Caco-2 (cell line): ENCODE measurements around the gene CNTD1. TPM values are rescaled to one million over a fixed set of nuclear protein-coding genes. Genes with fewer than 3 reads are reported as not detected.

Experiments used
- BruUV-seq: library from RNA; stranded (reverse); fragments of 400-500 nt; replicated peaks from 2 replicates; lab custom pipeline; 2021; lab: Mats Ljungman, UMichigan
- CTCF ChIA-PET: fragments of 300-600 bp; sonication (Branson Sonifier 250); formaldehyde crosslinking; loops from one replicate; lab custom pipeline; 2022; ENCODE audit warnings: antibody characterized with exemption; lab: Charles Lee
- POLR2A ChIA-PET: fragments of 300-600 bp; sonication (Branson Sonifier 250); formaldehyde crosslinking; loops from one replicate; lab custom pipeline; 2022; ENCODE audit warnings: antibody characterized with exemption; lab: Charles Lee
- DNase-seq, 2 experiments: peaks; one replicate each; pipeline versions ENCODE4 v3.0.0 to v3.0.0-alpha.2; 2020 to 2022
- H3K27me3 ChIP-seq: replicated peaks from 2 replicates; pipeline ENCODE4 v1.6.0; 2011; ENCODE audit warnings: low read length; ENCODE audit not compliant: control insufficient read depth, insufficient read depth
- H3K36me3 ChIP-seq: 2 replicates; pipeline ENCODE4 v1.5.1; 2011; ENCODE audit warnings: low read length; ENCODE audit not compliant: control insufficient read depth, insufficient read depth
- H3K4me1 ChIP-seq: fragments of 250-450 bp; sonication (Bioruptor Pico); 2 replicates; pipeline ENCODE4 v1.5.1; 2020; ENCODE audit warnings: mild to moderate bottlenecking
- H3K4me3 ChIP-seq: 2 replicates; pipeline ENCODE4 v1.5.1; 2011; ENCODE audit warnings: low read depth, mild to moderate bottlenecking, control low read depth, low read length
- H3K9me3 ChIP-seq: fragments of 250-450 bp; sonication (Bioruptor Pico); 2 replicates; pipeline ENCODE4 v1.5.1; 2020; ENCODE audit warnings: mild to moderate bottlenecking, moderate library complexity
- H3K27ac Mint-ChIP-seq: one replicate; pipeline ENCODE4 v1.8.0; 2022; ENCODE audit warnings: mixed read lengths; ENCODE audit not compliant: unreplicated experiment
- H3K27me3 Mint-ChIP-seq: one replicate; pipeline ENCODE4 v1.8.0; 2022; ENCODE audit warnings: mixed read lengths; ENCODE audit not compliant: insufficient read depth, unreplicated experiment
- H3K36me3 Mint-ChIP-seq: one replicate; pipeline ENCODE4 v1.8.0; 2022; ENCODE audit warnings: mild to moderate bottlenecking, mixed read lengths; ENCODE audit not compliant: insufficient read depth, unreplicated experiment
- H3K4me1 Mint-ChIP-seq: one replicate; pipeline ENCODE4 v1.8.0; 2022; ENCODE audit warnings: low read depth, mixed read lengths; ENCODE audit not compliant: unreplicated experiment
- H3K4me3 Mint-ChIP-seq: one replicate; pipeline ENCODE4 v1.8.0; 2022; ENCODE audit warnings: mild to moderate bottlenecking, moderate library complexity, mixed read lengths; ENCODE audit not compliant: unreplicated experiment
- H3K9me3 Mint-ChIP-seq: one replicate; pipeline ENCODE4 v1.8.0; 2022; ENCODE audit warnings: mixed read lengths; ENCODE audit not compliant: unreplicated experiment
- intact Hi-C: fragments of 100-400 bp; cut with micrococcal nuclease; formaldehyde crosslinking; loops from one replicate; pipeline ENCODE4 v1.10.0; 2022; ENCODE audit not compliant: unreplicated experiment
- total RNA-seq: library from RNA; stranded (reverse); gene quantifications from 2 replicates; pipeline ENCODE4 v1.2.3, GENCODE V29; 2022
- TF ChIP-seq, protein P1 (sequence below), 2 experiments: fragments of 200-600 bp in 1 of 2; IDR thresholded peaks; 1 replicate in 1 of 2; 2 replicates in 1 of 2; pipeline versions ENCODE4 v1.5.1 to v1.8.0; 2011 to 2022; ENCODE audit warnings: antibody characterized with exemption in 1 of 2, control low read depth in 1 of 2, inconsistent platforms in 1 of 2, low read depth in 1 of 2, low read length in 1 of 2, mild to moderate bottlenecking in 1 of 2, moderate library complexity in 1 of 2; ENCODE audit not compliant: insufficient read depth in 1 of 2, severe bottlenecking in 1 of 2, unreplicated experiment in 1 of 2

The CNTD1 gene
- total RNA-seq, 1 experiment from 2014 or later: 1.7 TPM

DNA sequence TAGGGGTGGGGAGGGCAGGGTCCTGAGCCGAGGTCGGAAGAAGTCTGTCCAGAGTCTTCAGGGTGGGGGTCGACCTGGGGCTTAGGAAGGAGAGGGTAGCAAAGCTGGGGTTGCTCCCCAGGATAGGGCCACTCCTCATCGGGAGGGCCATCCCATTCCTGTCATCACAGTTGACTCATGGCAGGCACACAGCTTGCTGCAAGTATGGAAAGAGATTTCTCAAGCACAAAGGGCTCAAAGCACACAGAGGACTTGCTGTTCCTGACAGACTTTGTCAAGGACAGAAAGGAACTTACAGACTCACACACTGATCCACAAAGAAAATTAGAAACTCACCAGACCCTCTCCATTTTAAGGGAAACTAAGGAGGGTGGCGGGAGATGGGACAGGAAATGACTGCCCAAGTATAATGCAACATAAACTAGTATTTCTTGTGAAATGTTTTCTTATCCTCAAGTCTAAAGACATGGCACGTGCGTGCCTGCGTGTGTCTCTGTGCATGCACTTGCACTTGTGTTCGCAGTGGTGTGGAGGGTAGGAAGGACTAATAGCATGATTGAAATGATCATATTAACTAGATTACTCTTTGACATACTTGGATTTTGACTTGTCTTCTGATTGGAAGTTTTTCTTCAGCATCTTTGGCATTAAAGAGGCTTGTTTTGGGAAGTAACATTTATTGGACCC lies 48.1 kb downstream of the CNTD1 start:
- no peak overlapping the region for H3K4me3 Mint-ChIP-seq
- no peak overlapping the region for H3K4me3 ChIP-seq
- no TSS peak for BruUV-seq
- no peaks in the 10 kb centered on the region for H3K4me1 Mint-ChIP-seq
- H3K9me3 Mint-ChIP-seq: no peaks in the 10 kb centered on the region
- peak overlapping the region; percentile 25 for H3K27ac Mint-ChIP-seq
- H3K27me3 ChIP-seq: no peaks in the 10 kb centered on the region
- peaks cover 4% of the 10 kb centered on the region for H3K36me3 ChIP-seq
- CTCF ChIA-PET: interaction anchor here (0.9 to 2.7 kb wide), 3 partner anchors 23 to 151 kb away, joined by 3 to 10 read pairs (median 9); partner anchors contain the start of genes BECN1 and RPL27
- H3K36me3 Mint-ChIP-seq: peaks cover 42% of the 10 kb centered on the region
- H3K4me1 ChIP-seq: no peaks in the 10 kb centered on the region
- H3K27me3 Mint-ChIP-seq: no peaks in the 10 kb centered on the region
- POLR2A ChIA-PET: no interaction called here
- TF ChIP-seq, protein P1, sequence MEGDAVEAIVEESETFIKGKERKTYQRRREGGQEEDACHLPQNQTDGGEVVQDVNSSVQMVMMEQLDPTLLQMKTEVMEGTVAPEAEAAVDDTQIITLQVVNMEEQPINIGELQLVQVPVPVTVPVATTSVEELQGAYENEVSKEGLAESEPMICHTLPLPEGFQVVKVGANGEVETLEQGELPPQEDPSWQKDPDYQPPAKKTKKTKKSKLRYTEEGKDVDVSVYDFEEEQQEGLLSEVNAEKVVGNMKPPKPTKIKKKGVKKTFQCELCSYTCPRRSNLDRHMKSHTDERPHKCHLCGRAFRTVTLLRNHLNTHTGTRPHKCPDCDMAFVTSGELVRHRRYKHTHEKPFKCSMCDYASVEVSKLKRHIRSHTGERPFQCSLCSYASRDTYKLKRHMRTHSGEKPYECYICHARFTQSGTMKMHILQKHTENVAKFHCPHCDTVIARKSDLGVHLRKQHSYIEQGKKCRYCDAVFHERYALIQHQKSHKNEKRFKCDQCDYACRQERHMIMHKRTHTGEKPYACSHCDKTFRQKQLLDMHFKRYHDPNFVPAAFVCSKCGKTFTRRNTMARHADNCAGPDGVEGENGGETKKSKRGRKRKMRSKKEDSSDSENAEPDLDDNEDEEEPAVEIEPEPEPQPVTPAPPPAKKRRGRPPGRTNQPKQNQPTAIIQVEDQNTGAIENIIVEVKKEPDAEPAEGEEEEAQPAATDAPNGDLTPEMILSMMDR (IDR thresholded peaks at IDR 0.05; ENCODE audit: insufficient read depth in 1 of 2, low read depth in 1 of 2, low read length in 1 of 2, severe bottlenecking in 1 of 2, unreplicated experiment in 1 of 2): no peak
- no peak for DNase-seq
- intact Hi-C loops: no loop called here
- no peaks in the 10 kb centered on the region for H3K9me3 ChIP-seq

- H3K4me3 ChIP-seq: no peak overlapping the region
- H3K36me3 ChIP-seq: peaks cover 4% of the 10 kb centered on the region
- H3K27me3 Mint-ChIP-seq: no peaks in the 10 kb centered on the region
- H3K9me3 Mint-ChIP-seq: no peaks in the 10 kb centered on the region
- no peaks in the 10 kb centered on the region for H3K4me1 Mint-ChIP-seq
- intact Hi-C loops: loop anchor here (1.0 kb wide), 1 partner anchor 39 kb away; no protein-coding TSS in a partner anchor
- ChIA-PET POLR2A (no interaction called here), CTCF (interaction anchor here (0.6 to 2.5 kb wide), 5 partner anchors 8 to 81 kb away, joined by 3 to 9 read pairs (median 4); partner anchors contain the start of gene BECN1)
- no peak overlapping the region for H3K4me3 Mint-ChIP-seq
- H3K9me3 ChIP-seq: no peaks in the 10 kb centered on the region
- H3K4me1 ChIP-seq: no peaks in the 10 kb centered on the region
- no peaks in the 10 kb centered on the region for H3K27me3 ChIP-seq
- BruUV-seq: no TSS peak
- H3K27ac Mint-ChIP-seq: no peak overlapping the region
- DNase-seq: no peak
- H3K36me3 Mint-ChIP-seq: peaks cover 30% of the 10 kb centered on the region
- TF ChIP-seq, protein P1 (IDR thresholded peaks at IDR 0.05; ENCODE audit: insufficient read depth in 1 of 2, low read depth in 1 of 2, low read length in 1 of 2, severe bottlenecking in 1 of 2, unreplicated experiment in 1 of 2): no peak
Measured at GRCh38 chr17:42848093-42848492, 49.4 kb downstream of the CNTD1 start.

- intact Hi-C loops: no loop called here
- BruUV-seq: no TSS peak
- Mint-ChIP-seq H3K36me3 (peaks cover 22% of the 10 kb centered on the region), H3K9me3 (no peaks in the 10 kb centered on the region), H3K4me1 (no peaks in the 10 kb centered on the region), H3K4me3 (no peak overlapping the region), H3K27ac (no peak overlapping the region), H3K27me3 (no peaks in the 10 kb centered on the region)
- H3K4me1 ChIP-seq: no peaks in the 10 kb centered on the region
- H3K36me3 ChIP-seq: peaks cover 2% of the 10 kb centered on the region
- TF ChIP-seq, protein P1 (IDR thresholded peaks at IDR 0.05; ENCODE audit: insufficient read depth in 1 of 2, low read depth in 1 of 2, low read length in 1 of 2, severe bottlenecking in 1 of 2, unreplicated experiment in 1 of 2): no peak
- CTCF ChIA-PET: interaction anchor here (0.6 to 1.6 kb wide), 3 partner anchors 9 to 25 kb away, joined by 3 to 4 read pairs (median 3); partner anchors contain the start of genes BECN1 and PSME3
- no peaks in the 10 kb centered on the region for H3K27me3 ChIP-seq
- DNase-seq: no peak
- POLR2A ChIA-PET: no interaction called here
- H3K4me3 ChIP-seq: no peak overlapping the region
- H3K9me3 ChIP-seq: no peaks in the 10 kb centered on the region
Measured at GRCh38 chr17:42849031-42849430, 50.4 kb downstream of the CNTD1 start.
